Measurements from ENCODE around the gene MTRF1L. TPM values are rescaled to one million over a fixed set of nuclear protein-coding genes. Genes with fewer than 3 reads are reported as not detected.
"Not testable (repeated sequence)": the region's sequence is repeated elsewhere in the genome, so short reads cannot be mapped to it uniquely, and the experiment has no call there.

The MTRF1L gene
- total and polyA plus RNA-seq, 9 donors, result 13.6 to 20.5 (median 15.9) TPM

DNA sequence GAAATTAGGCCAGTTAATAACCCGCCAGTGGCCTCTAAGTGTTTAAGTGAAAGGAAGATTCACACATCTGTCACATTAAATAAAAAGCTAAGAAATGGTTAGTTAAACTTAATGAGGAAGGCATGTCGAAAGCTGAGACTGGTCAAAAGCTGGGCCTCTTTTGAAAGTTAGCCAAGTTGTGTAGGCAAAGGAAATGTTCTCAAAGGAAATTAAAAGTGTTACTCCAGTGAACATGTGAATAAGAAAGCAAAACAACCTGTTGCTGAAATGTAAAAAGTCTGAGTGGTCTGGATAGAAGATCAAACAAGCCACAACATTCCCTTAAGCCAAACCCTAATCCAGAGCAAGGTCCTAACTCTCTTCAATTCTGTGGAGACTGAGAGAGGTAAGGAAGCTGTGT is 10.9 kb upstream of the MTRF1L start:
- Histone ChIP-seq H3K4me3 (ENCODE audit: low read length) (no peak overlapping the region), H3K4me1 (ENCODE audit: control insufficient read depth, insufficient read depth, low read length) (no peaks in the 10 kb centered on the region), H3K27me3 (ENCODE audit: control insufficient read depth, insufficient read depth, low read length) (no peaks in the 10 kb centered on the region), H3K36me3 (ENCODE audit: control insufficient read depth, insufficient read depth, low read length) (no peaks in the 10 kb centered on the region), H3K27ac (ENCODE audit: low read length) (no peak overlapping the region), H3K9me3 (replicated peaks; ENCODE audit: control insufficient read depth, low read depth, low read length) (no peaks in the 10 kb centered on the region)
- 50% methylated on average over 1 of the region's 2 CpGs for WGBS (ENCODE audit: insufficient coverage)
- no peak for DNase-seq

DNA sequence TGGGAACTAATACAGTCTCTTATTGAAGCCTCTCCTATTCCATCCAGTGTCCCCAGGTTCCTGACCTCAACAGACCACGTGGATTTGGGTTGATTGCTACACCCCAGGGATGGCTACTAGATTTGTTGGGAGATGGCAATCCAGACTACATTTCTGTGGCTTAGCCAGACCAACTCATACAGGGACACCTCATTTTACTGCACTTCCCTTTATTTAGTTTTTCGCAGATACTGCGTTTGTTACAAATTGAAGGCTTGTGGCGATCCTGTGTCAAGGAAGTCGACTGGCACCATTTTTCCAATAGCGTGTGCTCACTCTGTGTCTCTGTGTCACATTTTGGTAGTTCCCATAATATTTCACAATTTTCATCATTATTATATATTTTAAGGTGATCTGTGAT is 10.3 kb upstream of the MTRF1L start:
- no peak for DNase-seq
- no peaks in the 10 kb centered on the region for H3K4me1 ChIP-seq (ENCODE audit: control insufficient read depth, insufficient read depth, low read length)
- no peaks in the 10 kb centered on the region for H3K36me3 ChIP-seq (ENCODE audit: control insufficient read depth, insufficient read depth, low read length)
- no peak overlapping the region for H3K27ac ChIP-seq (ENCODE audit: low read length)
- H3K4me3 ChIP-seq (ENCODE audit: low read length), result no peak overlapping the region
- no peaks in the 10 kb centered on the region for H3K9me3 ChIP-seq (replicated peaks; ENCODE audit: control insufficient read depth, low read depth, low read length)
- no CpG with 5 or more reads among the region's 6 CpGs for WGBS (ENCODE audit: insufficient coverage)
- no peaks in the 10 kb centered on the region for H3K27me3 ChIP-seq (ENCODE audit: control insufficient read depth, insufficient read depth, low read length)

DNA sequence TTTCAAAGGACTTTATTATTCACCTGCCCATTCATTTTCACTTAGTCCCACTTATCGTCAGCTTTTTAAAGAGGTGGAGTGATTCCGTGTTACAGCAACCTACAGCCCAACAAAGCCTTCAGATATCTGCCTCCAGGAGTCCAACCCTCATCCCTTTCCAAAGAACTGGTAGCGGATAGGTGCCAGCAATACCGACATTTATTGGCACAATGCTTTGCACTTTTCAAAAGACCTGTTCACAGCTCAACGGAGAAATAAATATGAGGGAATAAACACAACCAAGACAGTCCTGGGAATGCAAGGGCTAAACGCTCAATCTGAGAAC is 819 bp upstream of the MTRF1L start:
- Histone ChIP-seq H3K27me3 (ENCODE audit: control insufficient read depth, insufficient read depth, low read length) (no peaks in the 10 kb centered on the region), H3K4me3 (ENCODE audit: low read length) (peak overlapping the region; percentile 63), H3K36me3 (ENCODE audit: control insufficient read depth, insufficient read depth, low read length) (no peaks in the 10 kb centered on the region), H3K4me1 (ENCODE audit: control insufficient read depth, insufficient read depth, low read length) (peaks cover 9% of the 10 kb centered on the region), H3K27ac (ENCODE audit: low read length) (peak overlapping the region; percentile 87), H3K9me3 (replicated peaks; ENCODE audit: control insufficient read depth, low read depth, low read length) (no peaks in the 10 kb centered on the region)
- no peak for DNase-seq
- WGBS (ENCODE audit: insufficient coverage), result no CpG with 5 or more reads among the region's 6 CpGs

DNA sequence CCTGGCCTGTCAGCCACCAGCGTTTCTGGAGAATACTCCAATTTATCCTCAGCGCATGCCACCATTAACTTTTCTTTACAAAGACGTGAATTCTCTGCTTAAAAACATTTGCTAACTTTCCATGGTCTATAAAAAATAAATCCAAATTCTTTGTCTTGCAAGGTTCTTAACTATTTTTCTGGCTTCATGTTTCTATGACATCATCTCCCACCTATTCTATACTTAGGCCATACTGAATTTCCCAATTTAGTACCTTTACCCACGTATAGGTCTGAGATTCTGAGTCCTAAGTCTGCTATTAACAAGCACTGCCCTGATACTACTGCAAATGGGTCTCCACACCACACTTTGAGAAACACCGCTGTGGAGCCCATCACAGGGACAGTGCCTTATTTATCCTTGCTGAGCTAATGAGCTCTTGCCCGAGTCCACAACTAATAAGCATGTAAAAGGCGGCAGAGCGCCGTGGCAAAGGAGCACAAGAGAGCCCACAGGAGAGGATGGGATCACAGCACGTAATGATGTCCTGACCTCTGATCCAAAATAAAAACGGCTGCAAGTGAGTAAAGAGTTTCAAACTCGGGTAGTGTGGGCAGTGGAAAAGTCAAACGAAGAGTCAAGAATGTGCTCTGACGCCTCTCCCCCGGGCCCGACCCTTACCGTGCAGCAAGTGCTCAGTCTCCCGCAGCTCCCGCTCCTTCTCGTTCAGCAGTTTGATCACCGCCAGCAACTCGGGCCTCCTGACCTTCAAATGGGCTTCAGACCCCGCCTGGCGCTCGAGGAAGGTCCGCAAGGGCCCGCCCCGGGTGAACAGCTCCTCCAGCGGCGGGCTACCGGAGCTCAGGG is 519 bp downstream of the MTRF1L start:
- DNase-seq, result peak; percentile 26
- Histone ChIP-seq H3K4me1 (ENCODE audit: control insufficient read depth, insufficient read depth, low read length) (peaks cover 9% of the 10 kb centered on the region), H3K36me3 (ENCODE audit: control insufficient read depth, insufficient read depth, low read length) (peaks cover 7% of the 10 kb centered on the region), H3K9me3 (replicated peaks; ENCODE audit: control insufficient read depth, low read depth, low read length) (no peaks in the 10 kb centered on the region), H3K27ac (ENCODE audit: low read length) (peak overlapping the region; percentile 77), H3K27me3 (ENCODE audit: control insufficient read depth, insufficient read depth, low read length) (no peaks in the 10 kb centered on the region), H3K4me3 (ENCODE audit: low read length) (peak overlapping the region; percentile 63)
- WGBS (ENCODE audit: insufficient coverage), result 5% methylated on average over 18 of the region's 31 CpGs

DNA sequence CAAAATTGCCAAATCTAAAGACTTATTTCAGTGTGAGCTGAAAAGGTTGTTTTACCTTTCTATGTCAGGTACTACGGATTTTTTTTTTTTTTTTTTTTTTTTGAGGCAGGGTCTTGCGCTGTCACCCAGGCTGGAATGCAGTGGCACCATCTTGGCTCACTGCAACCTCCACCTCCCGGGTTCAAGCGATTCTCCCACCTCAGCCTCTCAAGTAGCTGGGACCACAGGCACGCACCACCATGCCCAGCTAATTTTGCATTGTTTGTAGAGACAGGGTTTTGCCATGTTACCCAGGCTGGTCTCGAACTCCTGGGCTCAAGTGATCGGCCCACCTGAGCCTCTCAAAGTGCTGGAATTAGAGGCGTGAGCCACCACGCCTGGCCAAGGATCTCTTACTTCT is 1.7 kb downstream of the MTRF1L start:
- not testable (repeated sequence) for H3K36me3 ChIP-seq (ENCODE audit: control insufficient read depth, insufficient read depth, low read length); H3K27ac ChIP-seq (ENCODE audit: low read length); H3K27me3 ChIP-seq (ENCODE audit: control insufficient read depth, insufficient read depth, low read length); H3K9me3 ChIP-seq (replicated peaks; ENCODE audit: control insufficient read depth, low read depth, low read length); H3K4me3 ChIP-seq (ENCODE audit: low read length); H3K4me1 ChIP-seq (ENCODE audit: control insufficient read depth, insufficient read depth, low read length); DNase-seq
- 91% methylated on average over 5 of the region's 9 CpGs for WGBS (ENCODE audit: insufficient coverage)

DNA sequence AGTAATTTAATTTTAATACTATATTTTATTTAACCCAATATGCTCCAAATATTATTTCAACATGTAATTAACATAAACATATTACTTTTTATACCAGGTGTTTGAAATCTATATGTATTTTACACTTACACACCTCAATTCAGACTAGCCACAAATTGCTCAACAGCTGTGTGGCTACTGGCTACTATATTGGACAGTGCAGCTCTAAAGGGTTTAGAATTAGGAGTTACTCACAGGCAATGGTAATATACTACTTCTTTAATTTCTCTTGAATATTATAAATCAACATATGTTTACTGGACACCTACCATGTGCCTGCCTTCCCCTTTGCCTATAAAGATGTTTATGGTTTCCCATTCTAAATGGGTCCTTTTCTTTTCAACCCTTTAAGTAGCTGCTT is 2.3 kb downstream of the MTRF1L start:
- peaks cover 8% of the 10 kb centered on the region for H3K36me3 ChIP-seq (ENCODE audit: control insufficient read depth, insufficient read depth, low read length)
- H3K9me3 ChIP-seq (replicated peaks; ENCODE audit: control insufficient read depth, low read depth, low read length), result no peaks in the 10 kb centered on the region
- peaks cover 9% of the 10 kb centered on the region for H3K4me1 ChIP-seq (ENCODE audit: control insufficient read depth, insufficient read depth, low read length)
- no peaks in the 10 kb centered on the region for H3K27me3 ChIP-seq (ENCODE audit: control insufficient read depth, insufficient read depth, low read length)
- no peak for DNase-seq
- no peak overlapping the region for H3K4me3 ChIP-seq (ENCODE audit: low read length)
- no peak overlapping the region for H3K27ac ChIP-seq (ENCODE audit: low read length)

DNA sequence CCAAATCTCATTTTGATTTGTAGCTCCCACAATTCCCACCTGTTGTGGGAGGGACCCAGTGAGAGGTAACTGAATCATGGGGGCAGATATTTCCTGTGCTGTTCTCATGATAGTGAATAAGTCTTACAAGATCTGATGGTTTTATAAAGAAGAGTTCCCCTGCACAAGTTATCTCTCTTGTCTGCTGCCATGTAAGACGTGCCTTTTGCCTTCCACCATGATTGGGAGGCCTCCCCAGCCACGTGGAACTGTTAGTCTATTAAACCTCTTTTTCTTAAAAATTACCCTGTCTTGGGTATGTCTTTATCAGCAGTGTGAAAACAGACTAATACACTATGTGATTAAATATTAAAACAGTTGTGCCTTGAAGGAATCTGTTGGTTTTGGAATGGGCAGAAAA is 3.0 kb downstream of the MTRF1L start:
- H3K36me3 ChIP-seq (ENCODE audit: control insufficient read depth, insufficient read depth, low read length); H3K27ac ChIP-seq (ENCODE audit: low read length); H3K4me1 ChIP-seq (ENCODE audit: control insufficient read depth, insufficient read depth, low read length); H3K4me3 ChIP-seq (ENCODE audit: low read length); DNase-seq; H3K27me3 ChIP-seq (ENCODE audit: control insufficient read depth, insufficient read depth, low read length); H3K9me3 ChIP-seq (replicated peaks; ENCODE audit: control insufficient read depth, low read depth, low read length): not testable (repeated sequence)
- no CpG with 5 or more reads among the region's 2 CpGs for WGBS (ENCODE audit: insufficient coverage)

DNA sequence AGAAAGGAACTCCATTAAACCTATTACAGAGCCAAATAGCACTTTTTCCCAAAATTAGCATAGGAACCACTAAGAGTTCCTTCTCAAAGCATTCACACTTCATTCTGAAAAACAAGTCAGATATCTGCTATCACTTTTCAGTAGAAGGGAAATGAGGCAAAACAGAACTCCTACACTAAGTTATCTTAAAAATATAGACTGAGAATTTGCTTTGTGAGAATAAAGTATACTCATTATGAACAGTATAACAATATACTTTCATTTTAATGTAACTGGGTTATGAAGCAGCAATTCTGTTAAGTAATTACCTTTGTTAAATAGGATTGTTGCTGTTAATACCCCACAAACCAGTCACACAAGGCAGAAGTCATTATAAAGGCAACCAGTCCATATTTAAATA is 8.7 kb downstream of the MTRF1L start:
- Histone ChIP-seq H3K9me3 (replicated peaks; ENCODE audit: control insufficient read depth, low read depth, low read length) (no peaks in the 10 kb centered on the region), H3K27ac (ENCODE audit: low read length) (no peak overlapping the region), H3K27me3 (ENCODE audit: control insufficient read depth, insufficient read depth, low read length) (no peaks in the 10 kb centered on the region), H3K4me3 (ENCODE audit: low read length) (no peak overlapping the region), H3K4me1 (ENCODE audit: control insufficient read depth, insufficient read depth, low read length) (no peaks in the 10 kb centered on the region), H3K36me3 (ENCODE audit: control insufficient read depth, insufficient read depth, low read length) (peaks cover 20% of the 10 kb centered on the region)
- DNase-seq, result no peak

DNA sequence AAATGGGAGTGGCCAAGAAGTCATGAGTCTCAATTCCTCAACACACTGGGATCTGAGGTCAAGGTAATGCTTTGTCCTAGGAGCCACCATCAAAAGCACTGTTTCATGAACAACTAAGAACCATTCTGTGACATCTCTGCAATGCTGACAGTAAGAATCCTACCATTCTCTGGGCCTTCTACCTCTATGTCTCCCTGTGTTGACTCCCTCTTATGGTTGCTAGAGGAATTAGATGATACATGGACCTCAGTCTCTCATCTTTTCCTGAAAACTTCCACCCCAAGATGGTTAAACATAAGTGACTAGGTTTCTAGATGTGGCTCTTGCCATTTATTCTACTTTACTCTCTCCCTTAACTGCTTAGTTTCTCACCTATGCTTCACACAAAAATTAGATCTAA is 9.1 kb downstream of the MTRF1L start:
- H3K4me1 ChIP-seq (ENCODE audit: control insufficient read depth, insufficient read depth, low read length), result no peaks in the 10 kb centered on the region
- peaks cover 20% of the 10 kb centered on the region for H3K36me3 ChIP-seq (ENCODE audit: control insufficient read depth, insufficient read depth, low read length)
- no peak overlapping the region for H3K4me3 ChIP-seq (ENCODE audit: low read length)
- no peak overlapping the region for H3K27ac ChIP-seq (ENCODE audit: low read length)
- H3K27me3 ChIP-seq (ENCODE audit: control insufficient read depth, insufficient read depth, low read length), result no peaks in the 10 kb centered on the region
- no peaks in the 10 kb centered on the region for H3K9me3 ChIP-seq (replicated peaks; ENCODE audit: control insufficient read depth, low read depth, low read length)
- no peak for DNase-seq

DNA sequence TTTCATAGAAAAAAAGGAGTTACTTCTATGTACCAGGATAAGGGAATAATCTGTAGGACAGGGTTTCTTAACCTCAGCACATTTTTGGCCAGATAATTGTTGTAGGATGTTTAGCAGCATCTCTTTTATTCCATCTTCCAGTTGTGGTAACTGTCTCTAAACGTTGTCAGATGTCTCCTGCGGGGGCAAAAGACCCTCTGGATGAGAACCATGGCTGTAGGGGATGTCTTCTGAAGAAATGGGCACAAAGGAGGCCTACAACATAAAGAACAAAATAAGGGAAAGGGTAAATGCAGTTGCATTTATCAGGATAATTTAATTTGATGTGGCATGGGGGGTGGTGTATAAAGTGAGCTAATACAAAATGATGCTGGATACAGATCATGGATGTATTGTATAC is 15.5 kb downstream of the MTRF1L start:
- Histone ChIP-seq H3K36me3 (ENCODE audit: control insufficient read depth, insufficient read depth, low read length) (peaks cover 7% of the 10 kb centered on the region), H3K4me3 (ENCODE audit: low read length) (no peak overlapping the region), H3K27me3 (ENCODE audit: control insufficient read depth, insufficient read depth, low read length) (no peaks in the 10 kb centered on the region), H3K9me3 (replicated peaks; ENCODE audit: control insufficient read depth, low read depth, low read length) (no peaks in the 10 kb centered on the region), H3K4me1 (ENCODE audit: control insufficient read depth, insufficient read depth, low read length) (peaks cover 13% of the 10 kb centered on the region), H3K27ac (ENCODE audit: low read length) (no peak overlapping the region)
- no peak for DNase-seq
- no CpG with 5 or more reads among the region's 2 CpGs for WGBS (ENCODE audit: insufficient coverage)

DNA sequence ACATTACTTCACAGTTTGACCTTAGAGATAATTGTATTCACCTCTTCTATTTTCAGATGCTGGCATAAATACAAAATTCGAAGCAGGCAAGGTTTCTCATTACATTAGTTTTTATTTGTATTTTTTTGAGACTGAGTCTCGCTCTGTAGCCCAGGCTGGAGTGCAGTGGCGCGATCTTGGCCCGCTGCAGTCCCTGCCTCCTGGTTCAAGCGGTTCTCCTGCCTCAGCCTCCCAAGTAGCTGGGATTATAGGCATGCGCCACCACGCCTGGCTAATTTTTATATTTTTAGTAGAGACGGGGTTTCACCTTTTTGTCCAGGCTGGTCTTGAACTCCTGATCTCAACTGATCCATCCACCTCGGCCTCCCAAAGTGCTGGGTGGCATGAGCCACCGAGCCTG is 17.2 kb downstream of the MTRF1L start:
- WGBS (ENCODE audit: insufficient coverage), result 91% methylated on average over 4 of the region's 11 CpGs
- H3K4me1 ChIP-seq (ENCODE audit: control insufficient read depth, insufficient read depth, low read length), result peaks cover 14% of the 10 kb centered on the region
- not testable (repeated sequence) for H3K27me3 ChIP-seq (ENCODE audit: control insufficient read depth, insufficient read depth, low read length); H3K27ac ChIP-seq (ENCODE audit: low read length); H3K9me3 ChIP-seq (replicated peaks; ENCODE audit: control insufficient read depth, low read depth, low read length); H3K36me3 ChIP-seq (ENCODE audit: control insufficient read depth, insufficient read depth, low read length); DNase-seq; H3K4me3 ChIP-seq (ENCODE audit: low read length)

Data from muscle of leg (tissue), 11 donors.